ENCODE results near the gene SCGB3A1. TPM values are rescaled to one million over a fixed set of nuclear protein-coding genes. Genes with fewer than 3 reads are reported as not detected.

Gene SCGB3A1
- total RNA-seq, 1 experiment from 2014 or later, result not detected

- Histone ChIP-seq H3K9me3 (replicated peaks) (no peaks in the 10 kb centered on the region; the same call in 1 of the 2 replicates), H3K4me1 (replicated peaks) (peaks cover 6% of the 10 kb centered on the region; the same call in 1 of the 2 replicates)
- DNase-seq (ENCODE audit: low read depth in 1 of 2, low spot score in 2 of 2), result no peak
These were observed 4.2 kb upstream of the SCGB3A1 start for GRCh38 chr5:180595381-180596114.

GRCh38 chr5:180595046-180595379, 3.7 kb upstream of the SCGB3A1 start:
- H3K36me3 ChIP-seq, result no peaks in the 10 kb centered on the region
- H3K27me3 ChIP-seq (replicated peaks), result peaks cover 39% of the 10 kb centered on the region
- no peak overlapping the region for H3K27ac ChIP-seq
- DNase-seq (ENCODE audit: low read depth in 1 of 2, low spot score in 2 of 2), result no peak
- H3K4me3 ChIP-seq, result no peak overlapping the region
- H3K4me1 ChIP-seq (replicated peaks), result peaks cover 6% of the 10 kb centered on the region; the same call in 1 of the 2 replicates
- H3K9me3 ChIP-seq (replicated peaks), result no peaks in the 10 kb centered on the region; the same call in 1 of the 2 replicates

More at GRCh38 chr5:180595381-180596114, 4.2 kb upstream of the SCGB3A1 start:
- H3K36me3 ChIP-seq, result no peaks in the 10 kb centered on the region
- H3K27me3 ChIP-seq (replicated peaks), result peaks cover 36% of the 10 kb centered on the region
- H3K4me3 ChIP-seq, result no peak overlapping the region
- H3K27ac ChIP-seq, result no peak overlapping the region

- H3K27ac ChIP-seq, result no peak overlapping the region
- H3K4me3 ChIP-seq, result no peak overlapping the region
- H3K27me3 ChIP-seq (replicated peaks), result peaks cover 43% of the 10 kb centered on the region
- no peak for DNase-seq (ENCODE audit: low read depth in 1 of 2, low spot score in 2 of 2)
- no peaks in the 10 kb centered on the region for H3K36me3 ChIP-seq
- no peaks in the 10 kb centered on the region; the same call in 1 of the 2 replicates for H3K9me3 ChIP-seq (replicated peaks)
- peaks cover 6% of the 10 kb centered on the region; the same call in 1 of the 2 replicates for H3K4me1 ChIP-seq (replicated peaks)
These were observed 3.2 kb upstream of the SCGB3A1 start for GRCh38 chr5:180594311-180595045.

GRCh38 chr5:180593446-180594206, 2.3 kb upstream of the SCGB3A1 start:
- no peaks in the 10 kb centered on the region for H3K36me3 ChIP-seq
- H3K27ac ChIP-seq, result no peak overlapping the region
- peaks cover 51% of the 10 kb centered on the region for H3K27me3 ChIP-seq (replicated peaks)
- H3K4me1 ChIP-seq (replicated peaks), result peaks cover 6% of the 10 kb centered on the region; the same call in 1 of the 2 replicates
- H3K4me3 ChIP-seq, result no peak overlapping the region
- H3K9me3 ChIP-seq (replicated peaks), result no peaks in the 10 kb centered on the region; the same call in 1 of the 2 replicates
- no peak for DNase-seq (ENCODE audit: low read depth in 1 of 2, low spot score in 2 of 2)

GRCh38 chr5:180592176-180592575, 877 bp upstream of the SCGB3A1 start:
- H3K36me3 ChIP-seq, result no peaks in the 10 kb centered on the region
- no peak for DNase-seq (ENCODE audit: low read depth in 1 of 2, low spot score in 2 of 2)
- peaks cover 61% of the 10 kb centered on the region for H3K27me3 ChIP-seq (replicated peaks)
- H3K27ac ChIP-seq, result no peak overlapping the region
- peaks cover 6% of the 10 kb centered on the region; the same call in 1 of the 2 replicates for H3K4me1 ChIP-seq (replicated peaks)
- no peak overlapping the region for H3K4me3 ChIP-seq
- H3K9me3 ChIP-seq (replicated peaks), result no peaks in the 10 kb centered on the region; the same call in 1 of the 2 replicates

- H3K27me3 ChIP-seq (replicated peaks), result peaks cover 69% of the 10 kb centered on the region
- DNase-seq (ENCODE audit: low read depth in 1 of 2, low spot score in 2 of 2), result no peak
- no peaks in the 10 kb centered on the region for H3K36me3 ChIP-seq
- no peak overlapping the region for H3K27ac ChIP-seq
- H3K9me3 ChIP-seq (replicated peaks), result no peaks in the 10 kb centered on the region; the same call in 1 of the 2 replicates
- H3K4me1 ChIP-seq (replicated peaks), result peaks cover 6% of the 10 kb centered on the region; the same call in 1 of the 2 replicates
- no peak overlapping the region for H3K4me3 ChIP-seq
These were observed 572 bp downstream of the SCGB3A1 start for GRCh38 chr5:180590543-180591310.

- no peaks in the 10 kb centered on the region for H3K36me3 ChIP-seq
- H3K4me3 ChIP-seq, result no peak overlapping the region
- peaks cover 6% of the 10 kb centered on the region; the same call in 1 of the 2 replicates for H3K4me1 ChIP-seq (replicated peaks)
- no peak for DNase-seq (ENCODE audit: low read depth in 1 of 2, low spot score in 2 of 2)
- peaks cover 69% of the 10 kb centered on the region for H3K27me3 ChIP-seq (replicated peaks)
- H3K27ac ChIP-seq, result no peak overlapping the region
- H3K9me3 ChIP-seq (replicated peaks), result no peaks in the 10 kb centered on the region; the same call in 1 of the 2 replicates
These were observed 1.3 kb downstream of the SCGB3A1 start for GRCh38 chr5:180589771-180590542.

- Histone ChIP-seq H3K9me3 (replicated peaks) (no peaks in the 10 kb centered on the region; the same call in 1 of the 2 replicates), H3K4me1 (replicated peaks) (peaks cover 6% of the 10 kb centered on the region; the same call in 1 of the 2 replicates), H3K27ac (no peak overlapping the region), H3K27me3 (replicated peaks) (peaks cover 50% of the 10 kb centered on the region), H3K4me3 (no peak overlapping the region), H3K36me3 (no peaks in the 10 kb centered on the region)
- DNase-seq (ENCODE audit: low read depth in 1 of 2, low spot score in 2 of 2), result no peak
These were observed 4.4 kb downstream of the SCGB3A1 start for GRCh38 chr5:180586870-180587269.

GRCh38 chr5:180586204-180586603, 5.1 kb downstream of the SCGB3A1 start:
- H3K4me1 ChIP-seq (replicated peaks), result peaks cover 4% of the 10 kb centered on the region; the same call in 1 of the 2 replicates
- no peak for DNase-seq (ENCODE audit: low read depth in 1 of 2, low spot score in 2 of 2)
- H3K4me3 ChIP-seq, result no peak overlapping the region
- no peaks in the 10 kb centered on the region for H3K36me3 ChIP-seq
- H3K9me3 ChIP-seq (replicated peaks), result no peaks in the 10 kb centered on the region; the same call in 1 of the 2 replicates
- peaks cover 43% of the 10 kb centered on the region for H3K27me3 ChIP-seq (replicated peaks)
- H3K27ac ChIP-seq, result no peak overlapping the region

GRCh38 chr5:180583738-180584137, 7.6 kb downstream of the SCGB3A1 start:
- peaks cover 18% of the 10 kb centered on the region for H3K27me3 ChIP-seq (replicated peaks)
- no peaks in the 10 kb centered on the region for H3K9me3 ChIP-seq (replicated peaks)
- H3K27ac ChIP-seq, result no peak overlapping the region
- no peak for DNase-seq (ENCODE audit: low read depth in 1 of 2, low spot score in 2 of 2)
- no peak overlapping the region for H3K4me3 ChIP-seq
- H3K36me3 ChIP-seq, result no peaks in the 10 kb centered on the region
- H3K4me1 ChIP-seq (replicated peaks), result no peaks in the 10 kb centered on the region

GRCh38 chr5:180580681-180581080, 10.6 kb downstream of the SCGB3A1 start:
- DNase-seq (ENCODE audit: low read depth in 1 of 2, low spot score in 2 of 2), result no peak
- peaks cover 20% of the 10 kb centered on the region for H3K36me3 ChIP-seq
- H3K27me3 ChIP-seq (replicated peaks), result no peaks in the 10 kb centered on the region; the same call in 1 of the 2 replicates
- no peaks in the 10 kb centered on the region for H3K4me1 ChIP-seq (replicated peaks)
- H3K27ac ChIP-seq, result no peak overlapping the region
- no peak overlapping the region for H3K4me3 ChIP-seq
- H3K9me3 ChIP-seq (replicated peaks), result no peaks in the 10 kb centered on the region

GRCh38 chr5:180575571-180575970, 15.7 kb downstream of the SCGB3A1 start:
- Histone ChIP-seq H3K9me3 (replicated peaks) (no peaks in the 10 kb centered on the region), H3K27ac (no peak overlapping the region), H3K4me3 (no peak overlapping the region), H3K27me3 (replicated peaks) (no peaks in the 10 kb centered on the region), H3K36me3 (peaks cover 64% of the 10 kb centered on the region), H3K4me1 (replicated peaks) (no peaks in the 10 kb centered on the region)
- DNase-seq (ENCODE audit: low read depth in 1 of 2, low spot score in 2 of 2), result no peak
